IMR-90 (cell line): ENCODE measurements around the gene COX7B. TPM values are rescaled to one million over a fixed set of nuclear protein-coding genes. Genes with fewer than 3 reads are reported as not detected.

ENCODE experiments used
- ATAC-seq: fragments of 200-7000 bp; cut with Tn5 transposase; 2 replicates; pipeline ENCODE4 v1.9.1; 2020; ENCODE audit warnings: low read depth, mild to moderate bottlenecking, moderate library complexity
- BruUV-seq: library from RNA; stranded (reverse); fragments of 400-500 nt; replicated peaks from 2 replicates; lab custom pipeline; 2021; lab: Mats Ljungman, UMichigan
- CTCF ChIA-PET: fragments of 300-600 bp; formaldehyde crosslinking; extraction: SDS; loops from one replicate; lab custom pipeline; 2021; ENCODE audit warnings: antibody characterized with exemption; lab: Yijun Ruan, JAX
- POLR2A ChIA-PET: fragments of 300-600 bp; sonication (Branson Sonifier 250); formaldehyde crosslinking; loops from one replicate; lab custom pipeline; 2022; ENCODE audit warnings: antibody characterized with exemption; ENCODE audit not compliant: unreplicated experiment; lab: Charles Lee
- DNase-seq: peaks from one replicate; pipeline ENCODE4 v3.0.0; 2013
- H2AFZ ChIP-seq: replicated peaks from 2 replicates; pipeline ENCODE3; 2013; ENCODE audit warnings: low read length, mild to moderate bottlenecking; ENCODE audit not compliant: poor library complexity
- H2AK5ac ChIP-seq: 2 replicates; pipeline ENCODE4 v1.6.1; 2013; ENCODE audit warnings: low read depth, low read length, inconsistent platforms
- H2AK9ac ChIP-seq: replicated peaks from 2 replicates; pipeline ENCODE3; 2013; ENCODE audit warnings: mild to moderate bottlenecking, low read depth, low read length, moderate library complexity; ENCODE audit not compliant: poor library complexity
- H2BK120ac ChIP-seq: 2 replicates; pipeline ENCODE4 v1.6.1; 2013; ENCODE audit warnings: low read depth, low read length, inconsistent platforms
- H2BK15ac ChIP-seq: 3 replicates; pipeline ENCODE4 v1.6.1; 2013; ENCODE audit warnings: low read depth, low read length, inconsistent platforms
- H2BK20ac ChIP-seq: 2 replicates; pipeline ENCODE4 v1.6.1; 2013; ENCODE audit warnings: low read depth, mild to moderate bottlenecking, inconsistent platforms, low read length, moderate library complexity
- H2BK5ac ChIP-seq: 2 replicates; pipeline ENCODE4 v1.6.1; 2013; ENCODE audit warnings: mild to moderate bottlenecking, low read depth, low read length, inconsistent platforms; ENCODE audit not compliant: poor library complexity, severe bottlenecking
- H3K14ac ChIP-seq: replicated peaks from 2 replicates; pipeline ENCODE4 v1.6.1; 2013; ENCODE audit warnings: low read depth, low read length, inconsistent platforms
- H3K18ac ChIP-seq: 2 replicates; pipeline ENCODE4 v1.6.1; 2013; ENCODE audit warnings: low read depth, low read length, control low read depth
- H3K23ac ChIP-seq: 2 replicates; pipeline ENCODE4 v1.6.1; 2013; ENCODE audit warnings: low read depth, low read length, inconsistent platforms
- H3K27ac ChIP-seq: 2 replicates; pipeline ENCODE4 v1.5.1; 2013; ENCODE audit warnings: mild to moderate bottlenecking, control low read depth, low read length; ENCODE audit not compliant: insufficient read depth
- H3K27me3 ChIP-seq: 2 replicates; pipeline ENCODE4 v1.6.1; 2013; ENCODE audit warnings: low read length; ENCODE audit not compliant: control insufficient read depth, insufficient read depth
- H3K36me3 ChIP-seq: 2 replicates; pipeline ENCODE4 v1.6.1; 2013; ENCODE audit warnings: low read length, mixed read lengths; ENCODE audit not compliant: control insufficient read depth, insufficient read depth
- H3K4ac ChIP-seq: 2 replicates; pipeline ENCODE4 v1.6.1; 2013; ENCODE audit warnings: low read depth, low read length, inconsistent platforms
- H3K4me1 ChIP-seq: 2 replicates; pipeline ENCODE4 v1.6.1; 2013; ENCODE audit warnings: low read length, mixed read lengths; ENCODE audit not compliant: control insufficient read depth, insufficient read depth
- H3K4me2 ChIP-seq: 2 replicates; pipeline ENCODE4 v1.6.1; 2013; ENCODE audit warnings: low read depth, mild to moderate bottlenecking, control low read depth, low read length, moderate library complexity
- H3K4me3 ChIP-seq: 2 replicates; pipeline ENCODE4 v1.5.1; 2013; ENCODE audit warnings: low read depth, mild to moderate bottlenecking, control low read depth, low read length, moderate library complexity; ENCODE audit not compliant: insufficient read depth
- H3K56ac ChIP-seq: 2 replicates; pipeline ENCODE4 v1.6.1; 2013; ENCODE audit warnings: low read length, inconsistent platforms; ENCODE audit not compliant: insufficient read depth; ENCODE audit errors: extremely low read depth
- H3K79me1 ChIP-seq, 2 experiments: 2 replicates each; pipeline ENCODE4 v1.6.1; 2013; ENCODE audit warnings: low read length in 2 of 2, inconsistent platforms in 1 of 2, low read depth in 1 of 2
- H3K9ac ChIP-seq: 2 replicates; pipeline ENCODE4 v1.6.1; 2013; ENCODE audit warnings: low read depth, low read length, control low read depth
- H3K9me1 ChIP-seq: 2 replicates; pipeline ENCODE4 v1.6.1; 2013; ENCODE audit warnings: low read length, inconsistent platforms; ENCODE audit not compliant: insufficient read depth
- H3K9me3 ChIP-seq: 2 replicates; pipeline ENCODE4 v1.6.1; 2013; ENCODE audit warnings: low read length; ENCODE audit not compliant: control insufficient read depth, insufficient read depth
- H4K20me1 ChIP-seq: 2 replicates; pipeline ENCODE4 v1.6.1; 2013; ENCODE audit warnings: low read length, inconsistent platforms; ENCODE audit not compliant: insufficient read depth
- H4K5ac ChIP-seq: 2 replicates; pipeline ENCODE4 v1.6.1; 2013; ENCODE audit warnings: mild to moderate bottlenecking, low read depth, low read length, control low read depth
- H4K8ac ChIP-seq, 2 experiments: 2 replicates each; pipeline ENCODE4 v1.6.1; 2013; ENCODE audit warnings: low read depth in 2 of 2, low read length in 2 of 2, control low read depth in 1 of 2, inconsistent platforms in 1 of 2
- H4K91ac ChIP-seq: 2 replicates; pipeline ENCODE4 v1.6.1; 2013; ENCODE audit warnings: low read depth, low read length, inconsistent platforms; ENCODE audit not compliant: insufficient read depth
- CHD1 ChIP-seq: IDR thresholded peaks from 2 replicates; pipeline ENCODE4 v1.6.1; 2012; ENCODE audit warnings: low read depth, low read length, improper control_type of control experiment
- MXI1 ChIP-seq: IDR thresholded peaks from 2 replicates; pipeline ENCODE4 v1.6.1; 2012; ENCODE audit warnings: low read depth, mild to moderate bottlenecking, low read length, moderate library complexity, borderline replicate concordance
- RAD21 ChIP-seq: IDR thresholded peaks from 2 replicates; pipeline ENCODE4 v1.6.1; 2012; ENCODE audit warnings: low read length, improper control_type of control experiment
- SMC3 ChIP-seq: fragments of 150-350 bp; IDR thresholded peaks from 2 replicates; pipeline ENCODE4 v1.6.1; 2016; ENCODE audit warnings: low read depth, mild to moderate bottlenecking, antibody characterized with exemption, low read length, moderate library complexity
- WGBS, 2 experiments: methylation state at CpG; one replicate each; pipeline versions ENCODE4 v1.1.5 to v1.1.7; 2013; ENCODE audit warnings: missing lambda C conversion rate in 2 of 2; ENCODE audit not compliant: insufficient read length in 1 of 2; ENCODE audit errors: extremely low coverage in 2 of 2; 5-methylcytosine and 5-hydroxymethylcytosine counted together
- dilution Hi-C: fragments of 300-500 bp; cut with HindIII; formaldehyde crosslinking; loops from one replicate; pipeline ENCODE4 v1.14.3; 2018; ENCODE audit warnings: low sequenced_read_pairs; ENCODE audit not compliant: unreplicated experiment
- in situ Hi-C: fragments of 300-500 bp; cut with MboI; formaldehyde crosslinking; loops from 3 replicates; pipeline ENCODE4 v1.14.3; 2019; ENCODE audit warnings: low sequenced_read_pairs, inconsistent platforms, mixed read lengths
- intact Hi-C: fragments of 100-400 bp; cut with micrococcal nuclease; formaldehyde crosslinking; loops from 2 replicates; pipeline ENCODE4 v1.10.0; 2022
- microRNA-seq, 2 experiments: library from miRNA; stranded (forward) in 1 of 2; unstranded in 1 of 2; fragments of 10-50 nt in 1 of 2; fragments of <30 nt in 1 of 2; gene quantifications in 1 of 2; microRNA quantifications in 1 of 2; one replicate each; pipeline versions ENCODE3 to v1.1.0; 2013 to 2020; ENCODE audit not compliant: insufficient read depth in 1 of 2, insufficient read length in 1 of 2, unreplicated experiment in 1 of 2
- polyA plus RNA-seq, 3 experiments: library from polyadenylated mRNA; depleted of rRNA; stranded (reverse); fragments of >200 nt; gene quantifications; 2 replicates each; pipeline ENCODE4 v1.2.3, GENCODE V29; 2012; ENCODE audit warnings: low replicate concordance in 1 of 3
- small RNA-seq, 5 experiments: library from RNA; depleted of rRNA; stranded (forward); fragments of <200 nt; gene quantifications; one replicate each; pipeline ENCODE3, GENCODE V24; 2012
- total RNA-seq: library from RNA; depleted of rRNA; stranded (reverse); fragments of >200 nt; gene quantifications from 2 replicates; pipeline ENCODE4 v1.2.3, GENCODE V29; 2012; rRNA removed

COX7B gene
- total and polyA plus RNA-seq, 2 of the 4 experiments (the other 2 are of a cell fraction): 330 to 912 TPM

- Histone ChIP-seq H3K9me3 (no peaks in the 10 kb centered on the region), H3K4me2 (no peak overlapping the region; the same call in 1 of the 2 replicates), H3K27ac (no peak overlapping the region), H3K9me1 (no peaks in the 10 kb centered on the region), H3K4ac (no peak overlapping the region), H3K36me3 (no peaks in the 10 kb centered on the region), H2AK9ac (no peak overlapping the region), H2BK120ac (no peak overlapping the region), H3K4me1 (peaks cover 2% of the 10 kb centered on the region; the same call in 1 of the 2 replicates), H4K91ac (no peak overlapping the region), H3K79me1 (peaks cover 0 to 4% of the 10 kb centered on the region in 2 experiments; a peak in 1 of 4 replicates), H2BK15ac (no peak overlapping the region), H3K56ac (no peak overlapping the region), H3K4me3 (no peak overlapping the region), H3K14ac (no peak overlapping the region), H4K8ac (no peak overlapping the region), H4K5ac (no peak overlapping the region), H3K27me3 (no peaks in the 10 kb centered on the region), H3K23ac (no peak overlapping the region), H3K9ac (no peak overlapping the region), H2AK5ac (no peak overlapping the region), H4K20me1 (no peaks in the 10 kb centered on the region), H2BK5ac (no peak overlapping the region), H2AFZ (no peak overlapping the region), H2BK20ac (no peak overlapping the region), H3K18ac (no peak overlapping the region)
- ATAC-seq (peak; percentile 73; the same call in 1 of the 2 replicates), DNase-seq (peak; percentile 58)
- dilution Hi-C loops (no loop called here), in situ Hi-C loops (no loop called here), intact Hi-C loops (no loop called here)
- CTCF ChIA-PET: no interaction called here
- TF ChIP-seq RAD21 (no peak), MXI1 (no peak), SMC3 (no peak), CHD1 (no peak)
- BruUV-seq: no TSS peak
- whole genome bisulfite sequencing, 2 experiments: no CpG with 5 or more reads among the region's 1 CpG
- POLR2A ChIA-PET: no interaction called here
These were observed 54.4 kb downstream of the COX7B start for GRCh38 chrX:77953708-77954107.

Small RNA genes lying within 50 kb of the gene (microRNA-seq; reads per million reads assigned to microRNA genes)
- gene RN7SL460P (ENCODE audit: insufficient read depth, insufficient read length): not detected

Small RNA genes lying within 50 kb of the gene (small RNA-seq; reads per million reads assigned to genes)
- gene RN7SL460P: 0 reads per million in 5 experiments

Other genes starting within 250 kb of the COX7B start
- gene ATRX, start 113.3 kb upstream of the COX7B start, total RNA-seq: 73.8 and 96.1 TPM in 2 replicates
- 20.3 and 20.7 TPM in 2 replicates for gene ATRX, start 113.3 kb upstream of the COX7B start, polyA plus RNA-seq (2012; rRNA removed)
- 74.7 and 82.8 TPM in 2 replicates for gene MAGT1, start 4.0 kb upstream of the COX7B start, total RNA-seq
- gene MAGT1, start 4.0 kb upstream of the COX7B start, polyA plus RNA-seq (2012; rRNA removed): 25.3 and 27.3 TPM in 2 replicates
- 21.1 and 22.4 TPM in 2 replicates for gene ATP7A, start 11.2 kb downstream of the COX7B start, total RNA-seq
- 2.9 and 4.2 TPM in 2 replicates for gene ATP7A, start 11.2 kb downstream of the COX7B start, polyA plus RNA-seq (2012; rRNA removed)
- 0.72 TPM in 1 of 2 replicates, not detected in the other for gene PGAM4, start 70.2 kb downstream of the COX7B start, total RNA-seq
- gene PGAM4, start 70.2 kb downstream of the COX7B start, polyA plus RNA-seq (2012; rRNA removed): 0.46 TPM in 1 of 2 replicates, not detected in the other
- 498 and 509 TPM in 2 replicates for gene PGK1, start 204.8 kb downstream of the COX7B start, total RNA-seq
- 534 and 744 TPM in 2 replicates for gene PGK1, start 204.8 kb downstream of the COX7B start, polyA plus RNA-seq (2012; rRNA removed)
- 21.5 and 35.3 TPM in 2 replicates for gene TAF9B, start 240.2 kb downstream of the COX7B start, total RNA-seq
- 11.9 and 12.4 TPM in 2 replicates for gene TAF9B, start 240.2 kb downstream of the COX7B start, polyA plus RNA-seq (2012; rRNA removed)